C4-2B (cell line): ENCODE measurements around the gene IL16.

Experiments
- ZFX ChIP-seq: fragments of 450-650 bp; IDR thresholded peaks from 2 replicates; pipeline ENCODE4 v1.6.1; 2017
- TF ChIP-seq, protein P1 (sequence below): fragments of 450-650 bp; conservative IDR thresholded peaks from 2 replicates; pipeline ENCODE4 v1.5.1; 2017; ENCODE audit warnings: mild to moderate bottlenecking

DNA sequence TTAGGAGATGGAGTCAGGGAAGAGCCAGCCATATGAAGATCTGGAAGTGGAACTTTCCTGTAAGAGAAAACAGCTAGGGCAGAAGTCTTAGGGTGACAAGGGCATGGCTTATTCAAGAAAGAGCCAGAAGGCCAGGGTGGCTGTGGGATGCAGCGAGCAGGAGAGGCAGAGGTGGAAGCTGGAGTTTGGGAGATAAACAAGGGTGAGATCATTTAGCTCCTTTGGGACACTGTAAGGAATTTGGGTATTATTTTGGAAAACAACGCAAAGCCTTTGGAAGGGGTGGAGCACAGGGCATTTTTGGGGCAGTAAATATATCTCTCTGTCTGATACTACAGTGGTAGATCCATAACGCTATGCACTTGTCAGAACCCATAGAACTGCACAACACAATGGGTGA, 5.0 kb upstream of the IL16 start:
- TF ChIP-seq, protein P1, sequence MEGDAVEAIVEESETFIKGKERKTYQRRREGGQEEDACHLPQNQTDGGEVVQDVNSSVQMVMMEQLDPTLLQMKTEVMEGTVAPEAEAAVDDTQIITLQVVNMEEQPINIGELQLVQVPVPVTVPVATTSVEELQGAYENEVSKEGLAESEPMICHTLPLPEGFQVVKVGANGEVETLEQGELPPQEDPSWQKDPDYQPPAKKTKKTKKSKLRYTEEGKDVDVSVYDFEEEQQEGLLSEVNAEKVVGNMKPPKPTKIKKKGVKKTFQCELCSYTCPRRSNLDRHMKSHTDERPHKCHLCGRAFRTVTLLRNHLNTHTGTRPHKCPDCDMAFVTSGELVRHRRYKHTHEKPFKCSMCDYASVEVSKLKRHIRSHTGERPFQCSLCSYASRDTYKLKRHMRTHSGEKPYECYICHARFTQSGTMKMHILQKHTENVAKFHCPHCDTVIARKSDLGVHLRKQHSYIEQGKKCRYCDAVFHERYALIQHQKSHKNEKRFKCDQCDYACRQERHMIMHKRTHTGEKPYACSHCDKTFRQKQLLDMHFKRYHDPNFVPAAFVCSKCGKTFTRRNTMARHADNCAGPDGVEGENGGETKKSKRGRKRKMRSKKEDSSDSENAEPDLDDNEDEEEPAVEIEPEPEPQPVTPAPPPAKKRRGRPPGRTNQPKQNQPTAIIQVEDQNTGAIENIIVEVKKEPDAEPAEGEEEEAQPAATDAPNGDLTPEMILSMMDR, result no peak
- no peak for TF ChIP-seq ZFX
